Panc1 (cell line): ENCODE measurements around the gene DNM3.

Experiments used
- POLR2AphosphoS5 ChIP-seq: IDR thresholded peaks from 2 replicates; pipeline ENCODE4 v1.6.1; 2012; ENCODE audit warnings: mild to moderate bottlenecking, low read depth, low read length, moderate library complexity
- TF ChIP-seq, protein P1 (sequence below): fragments of 450-650 bp; IDR thresholded peaks from 2 replicates; pipeline ENCODE4 v1.5.1; 2017; ENCODE audit warnings: mild to moderate bottlenecking

GRCh38 chr1:172288581-172288980 is 447.3 kb downstream of the DNM3 start:
- TF ChIP-seq, protein P1, sequence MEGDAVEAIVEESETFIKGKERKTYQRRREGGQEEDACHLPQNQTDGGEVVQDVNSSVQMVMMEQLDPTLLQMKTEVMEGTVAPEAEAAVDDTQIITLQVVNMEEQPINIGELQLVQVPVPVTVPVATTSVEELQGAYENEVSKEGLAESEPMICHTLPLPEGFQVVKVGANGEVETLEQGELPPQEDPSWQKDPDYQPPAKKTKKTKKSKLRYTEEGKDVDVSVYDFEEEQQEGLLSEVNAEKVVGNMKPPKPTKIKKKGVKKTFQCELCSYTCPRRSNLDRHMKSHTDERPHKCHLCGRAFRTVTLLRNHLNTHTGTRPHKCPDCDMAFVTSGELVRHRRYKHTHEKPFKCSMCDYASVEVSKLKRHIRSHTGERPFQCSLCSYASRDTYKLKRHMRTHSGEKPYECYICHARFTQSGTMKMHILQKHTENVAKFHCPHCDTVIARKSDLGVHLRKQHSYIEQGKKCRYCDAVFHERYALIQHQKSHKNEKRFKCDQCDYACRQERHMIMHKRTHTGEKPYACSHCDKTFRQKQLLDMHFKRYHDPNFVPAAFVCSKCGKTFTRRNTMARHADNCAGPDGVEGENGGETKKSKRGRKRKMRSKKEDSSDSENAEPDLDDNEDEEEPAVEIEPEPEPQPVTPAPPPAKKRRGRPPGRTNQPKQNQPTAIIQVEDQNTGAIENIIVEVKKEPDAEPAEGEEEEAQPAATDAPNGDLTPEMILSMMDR, result no peak
- no peak for TF ChIP-seq POLR2AphosphoS5
